ENCODE results near the gene CCDC88C.

- TF ChIP-seq CTCF (IDR thresholded peaks at IDR 0.05): no peak
- no peak for TF ChIP-seq EZH2 (IDR thresholded peaks at IDR 0.05)
- no peak for TF ChIP-seq EZH2phosphoT487 (IDR thresholded peaks at IDR 0.05)
Measured at GRCh38 chr14:91417120-91417982, at the start of gene CCDC88C.
